ENCODE measurements around the gene GPC6. TPM values are rescaled to one million over a fixed set of nuclear protein-coding genes. Genes with fewer than 3 reads are reported as not detected.

The GPC6 gene
- total and polyA plus RNA-seq, 2 donors (not counting 1 experiment from before 2014, with no cell fraction given): not detected

- Histone ChIP-seq H3K36me3 (replicated peaks in 1 of 2; ENCODE audit: control extremely low read depth in 1 of 2, control insufficient read depth in 1 of 2, extremely low read depth in 1 of 2, insufficient read depth in 2 of 2, low read length in 1 of 2) (no peaks in the 10 kb centered on the region), H3K4me3 (ENCODE audit: control extremely low read depth in 1 of 5, extremely low read depth in 1 of 5, insufficient read depth in 1 of 5, low read depth in 2 of 5, low read length in 4 of 5) (no peak overlapping the region), H4K20me1 (ENCODE audit: control insufficient read depth, insufficient read depth, low read length, poor library complexity, severe bottlenecking) (no peaks in the 10 kb centered on the region), H3K27ac (ENCODE audit: low read length in 2 of 2) (no peak overlapping the region), H3K9ac (ENCODE audit: low read length) (no peak overlapping the region), H2AFZ (ENCODE audit: insufficient read depth, low read depth, low read length, poor library complexity, severe bottlenecking) (no peak overlapping the region), H3K4me2 (replicated peaks; ENCODE audit: low read depth, low read length, poor library complexity, severe bottlenecking) (no peak overlapping the region), H3K27me3 (replicated peaks in 1 of 4; ENCODE audit: control extremely low read depth in 1 of 4, control insufficient read depth in 3 of 4, insufficient read depth in 4 of 4, low read length in 3 of 4) (no peaks in the 10 kb centered on the region), H3K79me2 (ENCODE audit: control insufficient read depth, insufficient read depth, low read length) (no peaks in the 10 kb centered on the region), H3K9me3 (ENCODE audit: control extremely low read depth in 1 of 3, control insufficient read depth in 2 of 3, insufficient read depth in 1 of 3, low read length in 2 of 3) (no peaks in the 10 kb centered on the region), H3K4me1 (ENCODE audit: control insufficient read depth in 2 of 2, insufficient read depth in 2 of 2, low read length in 2 of 2) (no peaks in the 10 kb centered on the region)
- WGBS (ENCODE audit: insufficient coverage): no CpG with 5 or more reads among the region's 5 CpGs
- TF ChIP-seq CTCF (IDR thresholded peaks at IDR 0.05): no peak
- no peak for TF ChIP-seq EZH2 (IDR thresholded peaks at IDR 0.05; ENCODE audit: borderline replicate concordance, insufficient read depth, low read depth, low read length, poor library complexity, severe bottlenecking)
- POLR2A ChIA-PET: no interaction called here
- no peak overlapping the region for H3K27ac Mint-ChIP-seq
- intact Hi-C loops (cut with micrococcal nuclease): no loop called here
- no peak for ATAC-seq (ENCODE audit: low read depth)
- no peak overlapping the region for H3K4me3 Mint-ChIP-seq
- H3K27me3 Mint-ChIP-seq: no peaks in the 10 kb centered on the region
- CTCF ChIA-PET: no interaction called here
- no peaks in the 10 kb centered on the region for H3K4me1 Mint-ChIP-seq
- no peak for DNase-seq
- H3K9me3 Mint-ChIP-seq (ENCODE audit: insufficient read depth): no peaks in the 10 kb centered on the region
Observed at GRCh38 chr13:93982179-93982918, 755.7 kb downstream of the GPC6 start.

- no peak for TF ChIP-seq CTCF (IDR thresholded peaks at IDR 0.05)
- no peak for TF ChIP-seq EZH2 (IDR thresholded peaks at IDR 0.05; ENCODE audit: borderline replicate concordance, insufficient read depth, low read depth, low read length, poor library complexity, severe bottlenecking)
- no peaks in the 10 kb centered on the region for H3K4me1 Mint-ChIP-seq
- DNase-seq: no peak
- no peak overlapping the region for H2AFZ ChIP-seq (ENCODE audit: insufficient read depth, low read depth, low read length, poor library complexity, severe bottlenecking)
- intact Hi-C loops (cut with micrococcal nuclease): no loop called here
- H3K36me3 ChIP-seq (replicated peaks in 1 of 2; ENCODE audit: control extremely low read depth in 1 of 2, control insufficient read depth in 1 of 2, extremely low read depth in 1 of 2, insufficient read depth in 2 of 2, low read length in 1 of 2): no peaks in the 10 kb centered on the region
- no peak overlapping the region for H3K4me3 Mint-ChIP-seq
- H3K9me3 Mint-ChIP-seq (ENCODE audit: insufficient read depth): no peaks in the 10 kb centered on the region
- H3K4me2 ChIP-seq (replicated peaks; ENCODE audit: low read depth, low read length, poor library complexity, severe bottlenecking): no peak overlapping the region
- WGBS (ENCODE audit: insufficient coverage): no CpG with 5 or more reads among the region's 1 CpG
- ChIA-PET POLR2A (no interaction called here), CTCF (no interaction called here)
- H3K27ac Mint-ChIP-seq: no peak overlapping the region
- no peaks in the 10 kb centered on the region for H3K9me3 ChIP-seq (ENCODE audit: control extremely low read depth in 1 of 3, control insufficient read depth in 2 of 3, insufficient read depth in 1 of 3, low read length in 2 of 3)
- no peak for ATAC-seq (ENCODE audit: low read depth)
- no peak overlapping the region for H3K27ac ChIP-seq (ENCODE audit: low read length in 2 of 2)
- no peaks in the 10 kb centered on the region for H3K27me3 Mint-ChIP-seq
- no peaks in the 10 kb centered on the region for H3K79me2 ChIP-seq (ENCODE audit: control insufficient read depth, insufficient read depth, low read length)
- no peaks in the 10 kb centered on the region for H3K27me3 ChIP-seq (replicated peaks in 1 of 4; ENCODE audit: control extremely low read depth in 1 of 4, control insufficient read depth in 3 of 4, insufficient read depth in 4 of 4, low read length in 3 of 4)
- no peak overlapping the region for H3K9ac ChIP-seq (ENCODE audit: low read length)
- no peaks in the 10 kb centered on the region for H3K4me1 ChIP-seq (ENCODE audit: control insufficient read depth in 2 of 2, insufficient read depth in 2 of 2, low read length in 2 of 2)
- H4K20me1 ChIP-seq (ENCODE audit: control insufficient read depth, insufficient read depth, low read length, poor library complexity, severe bottlenecking): no peaks in the 10 kb centered on the region
- no peak overlapping the region for H3K4me3 ChIP-seq (ENCODE audit: control extremely low read depth in 1 of 5, extremely low read depth in 1 of 5, insufficient read depth in 1 of 5, low read depth in 2 of 5, low read length in 4 of 5)
Observed at GRCh38 chr13:93984052-93984451, 757.4 kb downstream of the GPC6 start.

All from B cell (primary cell).